GM12892 (cell line): ENCODE measurements around the gene PIM3.

Experiments used
- POLR2AphosphoS5 ChIP-seq: IDR thresholded peaks from 2 replicates; pipeline ENCODE4 v1.6.1; 2011; ENCODE audit warnings: low read depth, low read length, control low read depth
- TAF1 ChIP-seq: IDR thresholded peaks from 2 replicates; pipeline ENCODE4 v1.6.1; 2011; ENCODE audit warnings: low read depth, mild to moderate bottlenecking, control low read depth, low read length, borderline replicate concordance

GRCh38 chr22:49973018-49973961 is 12.7 kb downstream of the PIM3 start:
- no peak; the same call in 1 of the 2 replicates for TF ChIP-seq POLR2AphosphoS5
- no peak for TF ChIP-seq TAF1
